Panc1 (cell line): ENCODE measurements around the gene AMOTL1. TPM values are rescaled to one million over a fixed set of nuclear protein-coding genes. Genes with fewer than 3 reads are reported as not detected.

ENCODE experiments used
- ATAC-seq: fragments of 200-7000 bp; cut with Tn5 transposase; 2 replicates; pipeline ENCODE4 v1.9.1; 2020; ENCODE audit warnings: mild to moderate bottlenecking, moderate library complexity
- BruUV-seq: library from RNA; stranded (reverse); fragments of 400-500 nt; replicated peaks from 2 replicates; lab custom pipeline; 2021; lab: Mats Ljungman, UMichigan
- CTCF ChIA-PET: fragments of 300-600 bp; sonication (Branson Sonifier 250); formaldehyde crosslinking; loops from one replicate; lab custom pipeline; 2022; ENCODE audit warnings: antibody characterized with exemption; lab: Charles Lee
- POLR2A ChIA-PET: fragments of 300-600 bp; sonication (Branson Sonifier 250); formaldehyde crosslinking; loops from one replicate; lab custom pipeline; 2022; ENCODE audit warnings: antibody characterized with exemption; lab: Charles Lee
- DNase-seq: peaks from one replicate; pipeline ENCODE4 v3.0.0-alpha.2; 2010; ENCODE audit warnings: low read depth, low spot score
- H3K27ac ChIP-seq: 2 replicates; pipeline ENCODE4 v1.5.1; 2011; ENCODE audit warnings: mild to moderate bottlenecking, low read length, inconsistent platforms
- H3K27me3 ChIP-seq: fragments of 200-500 bp; sonication (Bioruptor generic); 2 replicates; pipeline ENCODE4 v1.6.0; 2014; ENCODE audit warnings: low read length, inconsistent platforms; ENCODE audit not compliant: control insufficient read depth, insufficient read depth
- H3K36me3 ChIP-seq: fragments of 200-500 bp; sonication (Bioruptor generic); 2 replicates; pipeline ENCODE4 v1.5.1; 2014; ENCODE audit warnings: inconsistent platforms, mild to moderate bottlenecking, low read length, moderate library complexity; ENCODE audit not compliant: control insufficient read depth, insufficient read depth
- H3K4me1 ChIP-seq: 2 replicates; pipeline ENCODE4 v1.5.1; 2011; ENCODE audit warnings: inconsistent platforms, mild to moderate bottlenecking, low read length, moderate library complexity; ENCODE audit not compliant: control insufficient read depth, insufficient read depth
- H3K4me3 ChIP-seq, 2 experiments: 2 replicates each; pipeline ENCODE4 v1.5.1; 2011 to 2012; ENCODE audit warnings: low read depth in 2 of 2, low read length in 2 of 2, mild to moderate bottlenecking in 2 of 2, inconsistent platforms in 1 of 2, moderate library complexity in 1 of 2
- H3K9me3 ChIP-seq: fragments of 200-500 bp; sonication (Bioruptor generic); 2 replicates; pipeline ENCODE4 v1.5.1; 2014; ENCODE audit warnings: low read depth, mild to moderate bottlenecking, inconsistent platforms, low read length, moderate library complexity; ENCODE audit not compliant: control insufficient read depth, insufficient read depth
- CTCF ChIP-seq: fragments of 450-650 bp; IDR thresholded peaks from 2 replicates; pipeline ENCODE4 v1.5.1; 2017; ENCODE audit warnings: mild to moderate bottlenecking
- POLR2AphosphoS5 ChIP-seq: IDR thresholded peaks from 2 replicates; pipeline ENCODE4 v1.6.1; 2012; ENCODE audit warnings: mild to moderate bottlenecking, low read depth, low read length, moderate library complexity
- REST ChIP-seq, 2 experiments: IDR thresholded peaks; 2 replicates each; pipeline ENCODE4 v1.6.1; 2011 to 2012; ENCODE audit warnings: low read depth in 2 of 2, control low read depth in 1 of 2, low read length in 1 of 2, mild to moderate bottlenecking in 1 of 2, moderate library complexity in 1 of 2; ENCODE audit not compliant: insufficient read depth in 1 of 2
- SIN3A ChIP-seq: IDR thresholded peaks from 2 replicates; pipeline ENCODE4 v1.6.1; 2012; ENCODE audit warnings: low read depth, mild to moderate bottlenecking, low read length, moderate library complexity, borderline replicate concordance; ENCODE audit not compliant: insufficient read depth
- TCF7L2 ChIP-seq: IDR thresholded peaks from 2 replicates; pipeline ENCODE4 v1.6.1; 2011; ENCODE audit warnings: mild to moderate bottlenecking, low read depth, low read length, inconsistent platforms
- in situ Hi-C: cut with HindIII; loops from 2 replicates; pipeline ENCODE4 v1.10.0; 2016; ENCODE audit warnings: low sequenced_read_pairs, low pct_unique_long_range_greater_than_20kb
- intact Hi-C: fragments of 100-400 bp; cut with micrococcal nuclease; formaldehyde crosslinking; loops from one replicate; pipeline ENCODE4 v1.10.0; 2022; ENCODE audit not compliant: unreplicated experiment
- total RNA-seq: library from RNA; stranded (reverse); gene quantifications from one replicate; pipeline ENCODE4 v1.2.1, GENCODE V29; 2021; ENCODE audit not compliant: unreplicated experiment

The AMOTL1 gene
- total RNA-seq, 1 experiment from 2014 or later: 16.0 TPM

- Histone ChIP-seq H3K36me3 (no peaks in the 10 kb centered on the region), H3K27me3 (peaks cover 4% of the 10 kb centered on the region; the same call in 1 of the 2 replicates), H3K4me1 (no peaks in the 10 kb centered on the region), H3K27ac (peak overlapping the region; percentile 13; the same call in 1 of the 2 replicates), H3K9me3 (no peaks in the 10 kb centered on the region; the same call in 1 of the 2 replicates), H3K4me3 (no peak overlapping the region)
- ATAC-seq (no peak), DNase-seq (no peak)
- no TSS peak for BruUV-seq
- intact Hi-C loops (no loop called here), in situ Hi-C loops (no loop called here)
- CTCF ChIA-PET: no interaction called here
- no peak for TF ChIP-seq REST (IDR thresholded peaks at IDR 0.05; ENCODE audit: insufficient read depth in 1 of 2, low read depth in 2 of 2, low read length in 1 of 2)
- TF ChIP-seq SIN3A: no peak
- no peak for TF ChIP-seq POLR2AphosphoS5
- no peak for TF ChIP-seq TCF7L2
- TF ChIP-seq CTCF: no peak
- POLR2A ChIA-PET: no interaction called here
These were observed 46.4 kb upstream of the AMOTL1 start for GRCh38 chr11:94721565-94722292.

- in situ Hi-C loops (no loop called here), intact Hi-C loops (no loop called here)
- Histone ChIP-seq H3K27ac (no peak overlapping the region; the same call in 1 of the 2 replicates), H3K36me3 (no peaks in the 10 kb centered on the region), H3K9me3 (no peaks in the 10 kb centered on the region; the same call in 1 of the 2 replicates), H3K4me1 (no peaks in the 10 kb centered on the region), H3K27me3 (peaks cover 4% of the 10 kb centered on the region; the same call in 1 of the 2 replicates), H3K4me3 (no peak overlapping the region)
- TF ChIP-seq REST (IDR thresholded peaks at IDR 0.05; ENCODE audit: insufficient read depth in 1 of 2, low read depth in 2 of 2, low read length in 1 of 2) (no peak), TCF7L2 (peak; percentile 67), POLR2AphosphoS5 (no peak), SIN3A (no peak)
- CTCF ChIA-PET: no interaction called here
- DNase-seq (no peak), ATAC-seq (no peak)
- no TSS peak for BruUV-seq
- POLR2A ChIA-PET: interaction anchor here (0.7 kb wide), 1 partner anchor 19 kb away, joined by 3 read pairs; no protein-coding TSS in a partner anchor
These were observed 45.4 kb upstream of the AMOTL1 start for GRCh38 chr11:94722735-94723134.
